CD4-positive, alpha-beta T cell treated with Interleukin-1 beta for 1 hour (primary cell): Measurements from ENCODE around the gene GPSM3.
A peak's percentile ranks its signal among the peaks of the same experiment; 100 is the strongest.
"Not testable (repeated sequence)": the region's sequence is repeated elsewhere in the genome, so short reads cannot be mapped to it uniquely, and the experiment has no call there.

ENCODE experiments used
- DNase-seq, 2 donors: peaks; one replicate each; pipeline ENCODE4 v3.0.0-alpha.2; 2020 to 2022

GPSM3 gene

DNA sequence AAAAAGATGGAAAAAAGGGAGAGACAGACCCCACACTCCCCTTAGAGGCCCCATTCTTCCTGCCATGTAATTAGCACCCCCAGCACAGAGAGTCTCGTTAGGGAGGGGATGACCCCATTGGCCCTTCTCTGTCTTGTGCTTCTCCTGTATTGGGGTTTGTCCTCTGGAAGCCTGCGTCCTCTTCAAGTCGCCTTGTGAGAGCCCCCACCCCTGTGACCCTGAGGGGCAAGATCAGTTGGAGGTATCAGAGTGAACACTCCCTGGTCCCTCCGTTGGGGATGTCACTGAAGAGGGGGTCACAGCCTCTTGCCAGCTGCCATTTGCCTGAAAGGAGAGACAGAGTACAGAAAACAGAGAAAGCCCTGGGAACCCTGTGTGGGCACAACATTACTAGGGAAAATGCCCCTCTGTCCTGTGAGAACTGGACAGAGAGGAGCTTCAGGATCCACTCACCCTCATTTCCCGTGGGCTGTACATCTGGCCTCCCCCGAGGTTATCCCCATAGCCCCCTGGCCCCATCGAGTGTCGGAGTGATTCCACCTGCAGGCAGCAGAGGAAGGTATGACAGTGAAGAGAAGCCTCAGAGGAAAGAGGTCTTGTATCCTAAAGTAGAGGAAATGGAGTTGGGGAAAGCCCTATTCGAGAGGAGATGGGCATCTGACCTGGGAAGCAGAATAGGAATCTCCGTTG is 6.1 kb downstream of the GPSM3 start:
- not testable (repeated sequence) for DNase-seq

GRCh38 chr6:32185681-32186131 is 6.7 kb downstream of the GPSM3 start:
- peak; percentile 57 to 74 for DNase-seq

DNA sequence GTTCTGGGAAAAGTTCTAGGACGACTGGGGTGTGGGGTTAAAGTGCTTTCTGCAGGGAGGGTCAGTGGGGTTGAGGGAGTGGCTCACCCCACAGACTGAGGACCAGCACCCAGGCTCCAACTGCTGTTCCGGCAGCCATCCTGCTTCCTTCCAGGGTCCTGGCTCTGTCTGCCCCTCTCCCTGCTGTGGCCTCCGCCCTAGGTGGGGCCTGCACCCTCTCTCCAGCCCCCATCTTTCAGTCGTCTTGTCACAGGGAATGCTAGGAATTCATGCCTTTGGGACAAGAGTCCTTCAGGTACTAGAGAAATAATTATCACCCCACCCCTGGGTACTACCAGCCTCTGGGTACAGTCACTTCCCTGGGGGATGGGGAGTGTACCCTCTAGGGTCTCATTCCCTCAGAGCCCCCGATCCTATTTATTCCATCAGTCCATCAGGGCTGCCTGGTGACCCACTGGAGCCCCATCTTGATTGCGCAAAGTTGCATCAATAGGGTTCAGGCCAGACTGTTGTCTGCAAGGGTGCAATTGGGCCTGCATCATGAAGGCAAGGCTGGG is 8.3 kb downstream of the GPSM3 start, which contains the start of gene AGER:
Gene AGER (minus strand): TSS at position 170 of the 557 bp plus-strand sequence. CDS start 31 bp downstream, at position 139.
- no peak for DNase-seq

DNA sequence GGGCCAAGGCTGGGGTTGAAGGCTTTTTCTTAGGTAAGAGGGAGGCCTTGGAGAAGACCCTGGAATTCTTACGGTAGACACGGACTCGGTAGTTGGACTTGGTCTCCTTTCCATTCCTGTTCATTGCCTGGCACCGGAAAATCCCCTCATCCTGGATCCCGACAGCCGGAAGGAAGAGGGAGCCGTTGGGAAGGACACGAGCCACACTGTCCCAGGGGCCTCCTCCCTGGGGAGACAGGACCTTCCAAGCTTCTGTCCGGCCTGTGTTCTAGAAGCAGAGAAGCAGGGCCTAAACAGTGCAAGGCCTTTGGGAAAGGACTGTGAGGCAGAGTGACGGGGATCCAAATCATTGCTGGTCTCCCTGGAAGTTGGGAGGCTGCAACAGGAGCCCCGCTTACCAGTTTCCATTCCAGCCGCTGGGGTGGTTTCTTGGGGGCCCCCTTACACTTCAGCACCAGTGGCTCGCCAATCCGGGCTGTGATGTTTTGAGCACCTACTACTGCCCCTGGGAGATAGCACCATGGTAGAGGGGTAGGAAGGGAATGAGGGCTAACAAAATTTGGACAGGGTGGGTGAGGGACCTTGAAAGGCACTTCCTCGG is 8.9 kb downstream of the GPSM3 start:
- DNase-seq, result no peak

GRCh38 chr6:32183030-32183429 is 9.4 kb downstream of the GPSM3 start:
- no peak for DNase-seq

DNA sequence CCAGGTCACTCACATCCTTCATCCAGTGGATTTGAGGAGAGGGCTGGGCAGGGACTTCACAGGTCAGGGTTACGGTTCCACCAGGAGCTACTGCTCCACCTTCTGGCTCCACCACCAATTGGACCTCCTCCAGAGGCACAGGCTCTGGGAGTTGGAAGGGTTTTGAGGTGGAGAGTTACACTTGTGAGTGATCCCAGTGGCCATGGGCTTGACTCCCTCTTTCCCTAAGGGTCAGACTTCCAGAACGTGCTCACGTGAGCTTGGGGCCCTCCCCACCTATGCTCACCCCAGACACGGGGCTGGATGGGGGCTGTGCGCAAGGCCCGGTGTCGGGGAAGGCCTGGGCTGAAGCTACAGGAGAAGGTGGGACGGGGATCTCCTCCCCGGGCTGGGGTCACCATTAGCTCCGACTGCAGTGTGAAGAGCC is 9.9 kb downstream of the GPSM3 start:
- DNase-seq, result no peak

- no peak for DNase-seq
Observed at GRCh38 chr6:32181915-32182529, 10.4 kb downstream of the GPSM3 start.

DNA sequence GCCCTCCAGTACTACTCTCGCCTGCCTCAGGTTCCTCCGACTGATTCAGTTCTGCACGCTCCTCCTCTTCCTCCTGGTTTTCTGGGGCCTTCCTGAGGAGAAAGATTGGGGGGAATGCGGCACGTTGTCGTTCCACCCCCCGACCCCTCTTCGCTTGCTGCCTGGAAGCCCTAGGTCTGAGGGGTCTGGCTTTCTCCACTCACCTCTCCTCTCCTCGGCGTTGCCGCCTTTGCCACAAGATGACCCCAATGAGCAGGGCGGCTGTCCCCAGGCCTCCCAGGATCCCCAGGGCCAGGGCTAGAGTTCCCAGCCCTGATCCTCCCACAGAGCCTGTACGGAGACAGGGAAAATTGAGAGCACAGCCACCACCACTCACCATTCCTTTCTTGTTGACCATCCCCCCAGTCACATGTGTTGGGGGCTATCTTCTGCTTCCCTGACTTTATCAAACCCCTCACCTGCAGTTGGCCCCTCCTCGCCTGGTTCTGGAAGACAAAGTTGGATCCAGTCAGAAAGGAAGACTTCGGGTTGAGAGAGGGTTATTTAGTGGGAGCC is 11.2 kb downstream of the GPSM3 start:
- no peak for DNase-seq

DNA sequence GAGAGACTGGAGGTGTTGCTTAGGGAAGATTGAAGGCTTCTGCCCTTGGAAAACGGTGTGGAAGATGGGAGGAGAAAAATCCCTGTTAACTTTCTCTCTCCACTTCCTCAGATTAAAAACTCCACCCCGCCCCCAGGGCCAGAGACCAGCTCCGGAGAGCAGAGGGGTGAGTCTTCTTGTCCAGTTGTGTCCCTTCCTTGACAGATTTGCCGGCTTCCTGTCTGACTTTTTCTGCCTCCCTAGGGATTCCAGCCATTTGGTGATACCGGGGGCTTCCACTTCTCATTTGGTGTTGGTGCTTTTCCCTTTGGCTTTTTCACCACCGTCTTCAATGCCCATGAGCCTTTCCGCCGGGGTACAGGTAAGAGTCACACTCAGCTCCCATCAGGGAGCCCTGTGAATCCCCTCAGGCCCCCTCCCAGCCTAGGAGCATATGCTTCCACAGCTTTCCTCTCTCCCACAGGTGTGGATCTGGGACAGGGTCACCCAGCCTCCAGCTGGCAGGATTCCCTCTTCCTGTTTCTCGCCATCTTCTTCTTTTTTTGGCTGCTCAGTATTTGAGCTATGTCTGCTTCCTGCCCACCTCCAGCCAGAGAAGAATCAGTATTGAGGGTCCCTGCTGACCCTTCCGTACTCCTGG is 12.6 kb downstream of the GPSM3 start:
- no peak for DNase-seq

- no peak for DNase-seq
Observed at GRCh38 chr6:32178547-32179440, 13.6 kb downstream of the GPSM3 start.

DNA sequence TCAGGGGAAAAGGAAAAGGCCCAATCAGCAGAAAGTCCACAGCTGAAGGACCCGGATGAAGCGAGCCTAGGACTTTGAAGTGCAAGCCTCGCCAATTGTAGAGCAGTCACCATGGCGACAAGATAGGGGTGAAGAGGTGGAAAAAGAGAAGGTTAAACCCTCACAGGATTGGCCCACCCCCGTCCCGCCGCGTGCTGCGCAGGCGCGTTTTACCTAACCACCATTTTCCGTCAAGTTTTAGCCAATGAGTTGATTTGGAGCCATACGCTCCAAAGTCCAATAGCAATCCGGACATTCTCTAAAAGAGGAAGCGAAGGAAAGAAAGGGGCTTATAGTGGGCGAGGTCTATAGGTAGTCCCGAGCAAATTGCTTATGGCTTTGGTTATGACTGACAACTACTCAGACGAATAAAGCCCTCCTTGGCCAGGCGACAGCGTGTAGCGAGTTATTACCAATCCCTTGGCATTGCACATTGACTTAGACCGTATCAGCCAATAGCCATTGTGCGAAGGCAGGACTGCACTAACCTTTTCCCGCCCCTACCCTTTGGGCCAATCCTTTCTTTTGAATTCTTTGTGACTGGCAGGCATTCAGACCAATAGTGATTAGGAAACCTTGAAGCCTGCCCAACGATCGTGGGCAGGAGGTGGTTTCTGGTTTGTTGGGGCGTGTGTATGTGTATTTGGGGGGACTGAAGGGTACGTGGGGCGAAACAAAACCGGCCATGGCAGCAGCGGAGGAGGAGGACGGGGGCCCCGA is 14.5 kb downstream of the GPSM3 start, which contains the start of gene RNF5:
Gene RNF5 (plus strand): TSS at position 618 of the 759 bp plus-strand sequence. CDS start 107 bp downstream, at position 725.
- DNase-seq, result peak; percentile 98 to 99

- DNase-seq, result peak; percentile 50 to 69
Observed at GRCh38 chr6:32177183-32177787, 15.2 kb downstream of the GPSM3 start.

DNA sequence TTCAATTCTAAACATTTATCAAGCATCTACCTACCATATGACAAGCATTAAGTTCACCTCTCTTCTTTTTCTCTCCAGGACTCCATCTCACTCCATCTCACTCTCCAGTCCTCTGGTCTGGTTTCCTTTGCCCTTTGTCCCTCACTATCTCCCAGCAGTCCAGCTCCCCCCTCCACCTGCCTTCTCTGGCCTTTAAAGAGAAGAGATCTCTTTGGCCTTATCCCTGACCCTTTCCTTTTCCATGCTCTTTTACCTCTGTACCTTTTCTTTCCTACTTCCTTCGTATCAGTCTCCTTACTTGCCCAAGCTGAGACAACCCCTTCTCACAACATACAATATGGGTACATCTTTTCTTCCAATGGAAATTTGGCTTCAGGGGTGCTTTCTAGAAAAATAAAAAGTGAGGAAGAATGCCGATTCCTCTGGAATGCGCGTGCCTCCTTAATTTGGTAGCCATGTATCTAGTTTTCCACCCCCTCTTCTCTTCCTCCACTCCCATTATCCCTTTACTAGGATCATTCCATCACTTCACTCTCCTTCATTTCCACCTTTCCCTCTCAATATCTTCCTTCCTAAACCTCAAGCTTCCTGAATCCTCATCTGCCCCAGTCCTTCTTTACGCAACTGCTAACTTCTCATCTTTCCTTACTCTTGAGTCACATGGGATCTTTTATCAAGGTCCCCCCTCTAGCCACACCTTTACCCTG is 15.8 kb downstream of the GPSM3 start:
- DNase-seq, result no peak

DNA sequence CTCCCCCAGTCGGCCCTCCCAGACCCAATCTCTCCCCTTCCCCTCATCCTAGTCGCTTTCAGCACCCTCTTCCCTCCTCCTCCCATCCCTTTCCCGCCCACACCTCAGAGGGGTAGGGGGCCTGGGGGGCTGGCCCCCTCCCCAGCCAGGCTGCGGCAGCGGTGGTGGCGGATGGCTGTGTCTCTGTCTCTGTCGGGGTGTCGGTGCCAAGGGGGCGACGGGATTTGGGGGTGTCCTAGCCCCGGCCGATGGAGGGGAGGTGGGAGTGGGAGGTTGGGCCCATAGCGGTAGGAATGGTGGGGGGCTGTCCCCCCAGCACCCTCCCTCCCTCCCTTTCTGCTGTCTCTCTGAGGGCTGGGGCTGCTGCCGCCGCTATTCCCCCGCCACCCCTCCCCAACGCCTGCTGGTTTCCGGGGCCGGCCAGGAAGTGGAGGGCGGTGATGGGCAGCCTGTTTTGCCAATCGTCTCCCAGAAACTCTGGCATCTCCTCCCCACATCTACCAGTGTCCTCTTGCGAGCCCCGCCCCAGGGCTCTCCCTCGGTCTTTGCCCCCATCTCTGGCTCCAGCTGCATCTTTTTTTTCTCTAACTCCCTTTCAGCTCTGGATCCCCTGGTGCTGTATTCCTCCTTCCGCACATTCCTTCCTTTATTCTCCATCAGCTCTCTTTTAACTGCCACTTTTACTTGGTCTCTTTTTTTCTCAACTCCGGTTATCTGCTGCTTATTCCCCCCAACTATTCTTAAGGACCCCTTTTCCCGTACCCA is 16.6 kb downstream of the GPSM3 start, which contains the start of gene AGPAT1:
Gene AGPAT1 (minus strand): TSS at position 374 of the 765 bp plus-strand sequence. CDS start 4,588 bp downstream, outside the sequence.
- DNase-seq, result peak; percentile 96

DNA sequence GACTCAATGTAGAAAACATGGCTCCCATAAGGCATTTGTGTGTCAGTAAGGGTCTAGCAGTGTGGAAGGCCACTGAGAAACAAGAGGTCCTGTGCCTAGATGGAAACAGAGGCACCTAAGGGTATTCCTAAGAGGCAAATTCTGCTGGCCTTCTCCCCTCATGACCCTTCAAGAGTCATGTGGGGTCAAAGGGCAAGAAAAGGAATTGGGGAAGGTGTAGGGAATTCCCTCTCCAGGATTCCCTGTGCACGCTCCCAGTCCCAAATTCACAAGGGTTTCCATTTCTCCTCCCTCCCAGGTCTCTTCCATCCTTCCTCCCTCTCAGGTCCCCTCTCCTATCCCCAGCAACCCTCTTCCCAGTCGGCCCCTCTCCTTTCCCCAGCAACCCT is 17.1 kb downstream of the GPSM3 start:
- no peak for DNase-seq

- DNase-seq, result no peak
Observed at GRCh38 chr6:32174416-32174815, 18.0 kb downstream of the GPSM3 start.

- DNase-seq, result no peak
Observed at GRCh38 chr6:32173051-32173727, 19.3 kb downstream of the GPSM3 start.

DNA sequence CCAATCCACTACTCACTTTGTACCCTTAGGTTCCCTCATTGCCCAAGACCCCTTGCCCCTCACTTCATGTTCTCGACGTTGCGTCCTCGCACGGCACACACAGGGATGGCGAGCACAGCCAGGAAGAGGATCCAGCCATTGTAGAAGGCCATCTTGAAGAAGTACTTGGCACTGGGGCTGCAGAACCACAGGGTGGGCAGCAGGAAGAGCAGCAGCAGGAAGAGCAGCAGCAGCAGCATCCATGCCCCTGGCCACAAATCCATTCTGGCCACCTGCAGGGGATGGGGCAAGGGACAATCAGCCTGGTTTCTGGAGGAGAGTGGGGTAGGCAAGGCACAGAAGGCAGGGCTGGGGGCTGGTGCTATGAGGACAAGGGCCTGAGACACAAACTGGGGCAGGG is 21.2 kb downstream of the GPSM3 start:
- no peak for DNase-seq
